Activated T-helper 2 cell treated with anti-CD3 and anti-CD28 coated beads, Interferon-gamma antibody, Interleukin-2, Interleukin-4, amounts not matched to agents 10 μg/mL and 5 μg/mL and 100 μg/mL, durations not matched to agents 14 hours and 24 hours and 36 hours (primary cell): ENCODE results near the gene GCSAM. TPM values are rescaled to one million over a fixed set of nuclear protein-coding genes. Genes with fewer than 3 reads are reported as not detected.

Source experiments
- DNase-seq: peaks from one replicate; pipeline ENCODE4 v3.0.0; 2021; ENCODE audit warnings: low spot score
- H3K27ac Mint-ChIP-seq: one replicate; pipeline ENCODE4 v1.8.0; 2021; ENCODE audit warnings: mixed read lengths
- H3K27me3 Mint-ChIP-seq: one replicate; pipeline ENCODE4 v1.8.0; 2021; ENCODE audit warnings: low read depth, mixed read lengths
- H3K36me3 Mint-ChIP-seq: one replicate; pipeline ENCODE4 v1.8.0; 2021; ENCODE audit warnings: low read depth, mixed read lengths
- H3K4me1 Mint-ChIP-seq: one replicate; pipeline ENCODE4 v1.8.0; 2021; ENCODE audit warnings: low read depth, mixed read lengths
- H3K4me3 Mint-ChIP-seq: one replicate; pipeline ENCODE4 v1.8.0; 2021; ENCODE audit warnings: low read depth, mild to moderate bottlenecking, moderate library complexity, mixed read lengths
- H3K9me3 Mint-ChIP-seq: one replicate; pipeline ENCODE4 v1.8.0; 2021; ENCODE audit warnings: mixed read lengths
- intact Hi-C: fragments of 100-400 bp; cut with micrococcal nuclease; formaldehyde crosslinking; loops from one replicate; pipeline ENCODE4 v1.15.1; 2023
- total RNA-seq: library from RNA; stranded (reverse); gene quantifications from 2 replicates; pipeline ENCODE4 v1.2.3, GENCODE V29; 2022

GCSAM gene
- total RNA-seq, 1 donor from 2014 or later: 1.6 TPM

DNA sequence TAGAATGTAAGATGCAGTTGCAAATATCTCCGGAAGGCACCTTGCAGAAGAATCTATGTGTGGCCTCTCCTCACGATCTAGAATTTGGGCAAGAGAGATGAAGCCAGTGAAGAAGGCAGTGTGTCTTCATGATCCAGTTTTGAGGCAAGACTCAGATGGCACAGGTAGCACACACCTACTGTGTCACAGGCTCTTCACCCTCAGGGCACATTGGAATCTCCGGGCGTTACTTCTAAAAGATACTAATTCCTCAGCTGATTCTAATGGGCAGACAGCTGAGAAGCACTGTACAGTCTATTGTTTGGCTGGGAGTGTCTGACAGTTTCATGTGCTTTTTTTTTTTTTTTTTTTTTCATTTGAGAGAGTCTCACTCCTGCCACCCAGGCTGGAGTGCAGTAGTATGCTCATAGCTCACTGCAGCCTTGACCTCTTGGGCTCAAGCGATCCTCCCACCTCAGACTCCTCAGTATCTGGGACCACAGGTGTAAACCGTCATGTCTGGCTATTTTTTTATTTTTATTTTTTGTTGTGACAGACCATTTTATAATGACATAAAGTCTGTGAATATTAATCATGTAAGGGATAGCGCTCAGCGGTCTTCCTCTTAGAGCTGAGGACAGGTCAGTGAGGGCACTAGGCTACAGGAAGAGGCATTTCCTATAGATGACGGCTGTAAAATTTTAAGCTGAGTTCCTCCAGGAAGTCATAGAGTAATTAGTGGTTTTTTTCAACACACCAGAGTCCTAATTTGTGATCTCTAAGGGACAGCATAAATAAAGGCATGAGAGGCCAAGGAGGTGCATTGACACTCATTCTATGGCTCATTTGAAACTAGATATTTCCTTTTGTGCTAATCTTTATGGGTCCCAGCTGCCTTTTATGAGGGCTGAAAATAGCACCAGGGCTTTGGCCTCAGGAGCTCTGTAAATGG is 42.8 kb downstream of the GCSAM start:
- Mint-ChIP-seq H3K27ac (no peak overlapping the region), H3K9me3 (no peaks in the 10 kb centered on the region), H3K27me3 (peaks cover 2% of the 10 kb centered on the region), H3K36me3 (peaks cover 12% of the 10 kb centered on the region), H3K4me1 (peaks cover 54% of the 10 kb centered on the region), H3K4me3 (no peak overlapping the region)
- intact Hi-C loops: loop anchor here (5.0 kb wide), 1 partner anchor 43 kb away; no protein-coding TSS in a partner anchor
- DNase-seq: no peak

DNA sequence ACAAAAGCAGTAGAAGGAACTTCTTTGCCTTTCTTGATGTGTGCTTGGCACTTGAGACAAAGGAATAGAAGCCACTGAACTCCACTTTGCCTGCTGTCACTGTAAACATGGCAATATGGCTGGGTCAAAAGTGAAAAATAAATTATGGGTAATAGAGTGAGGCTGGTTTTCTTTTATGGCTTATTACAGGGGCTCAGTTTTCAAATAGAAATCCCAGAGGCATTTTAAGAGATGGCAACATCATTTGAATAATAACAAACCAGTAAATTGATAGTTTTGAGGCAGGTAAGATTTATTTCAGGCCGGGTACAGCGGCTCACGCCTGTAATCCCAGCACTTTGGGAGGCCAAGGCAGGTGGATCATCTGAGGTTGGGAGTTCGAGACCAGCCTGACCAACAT is 44.1 kb downstream of the GCSAM start:
- H3K27me3 Mint-ChIP-seq: peaks cover 2% of the 10 kb centered on the region
- H3K27ac Mint-ChIP-seq: no peak overlapping the region
- H3K4me3 Mint-ChIP-seq: no peak overlapping the region
- no peaks in the 10 kb centered on the region for H3K9me3 Mint-ChIP-seq
- intact Hi-C loops: loop anchor here (5.0 kb wide), 1 partner anchor 42 kb away; no protein-coding TSS in a partner anchor
- peaks cover 54% of the 10 kb centered on the region for H3K4me1 Mint-ChIP-seq
- peaks cover 11% of the 10 kb centered on the region for H3K36me3 Mint-ChIP-seq
- DNase-seq: no peak

DNA sequence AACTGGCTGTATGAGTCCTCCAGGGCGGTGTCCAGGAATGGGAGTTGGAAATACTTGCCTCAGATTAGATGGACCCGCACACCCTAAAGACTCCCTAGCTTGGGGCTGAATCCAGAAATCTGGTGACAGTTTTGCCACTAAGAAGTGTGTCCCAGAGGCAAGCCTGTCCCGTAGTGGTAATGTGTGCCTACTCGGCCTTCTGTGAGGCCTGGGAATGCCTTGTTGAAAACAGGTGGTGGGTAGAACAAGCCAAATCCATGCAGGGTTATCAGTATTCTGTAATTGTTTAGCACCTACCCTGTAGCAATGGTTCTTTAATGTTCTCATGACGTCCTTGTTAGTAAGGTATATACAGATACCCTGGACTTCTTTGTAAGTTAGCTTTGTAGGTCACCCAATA is 45.3 kb downstream of the GCSAM start:
- Mint-ChIP-seq H3K36me3 (peaks cover 5% of the 10 kb centered on the region), H3K4me1 (peaks cover 49% of the 10 kb centered on the region), H3K4me3 (peak overlapping the region; percentile 85), H3K9me3 (no peaks in the 10 kb centered on the region), H3K27ac (no peak overlapping the region), H3K27me3 (peaks cover 2% of the 10 kb centered on the region)
- DNase-seq: no peak
- intact Hi-C loops: loop anchor here (5.0 kb wide), 1 partner anchor 40 kb away; no protein-coding TSS in a partner anchor

DNA sequence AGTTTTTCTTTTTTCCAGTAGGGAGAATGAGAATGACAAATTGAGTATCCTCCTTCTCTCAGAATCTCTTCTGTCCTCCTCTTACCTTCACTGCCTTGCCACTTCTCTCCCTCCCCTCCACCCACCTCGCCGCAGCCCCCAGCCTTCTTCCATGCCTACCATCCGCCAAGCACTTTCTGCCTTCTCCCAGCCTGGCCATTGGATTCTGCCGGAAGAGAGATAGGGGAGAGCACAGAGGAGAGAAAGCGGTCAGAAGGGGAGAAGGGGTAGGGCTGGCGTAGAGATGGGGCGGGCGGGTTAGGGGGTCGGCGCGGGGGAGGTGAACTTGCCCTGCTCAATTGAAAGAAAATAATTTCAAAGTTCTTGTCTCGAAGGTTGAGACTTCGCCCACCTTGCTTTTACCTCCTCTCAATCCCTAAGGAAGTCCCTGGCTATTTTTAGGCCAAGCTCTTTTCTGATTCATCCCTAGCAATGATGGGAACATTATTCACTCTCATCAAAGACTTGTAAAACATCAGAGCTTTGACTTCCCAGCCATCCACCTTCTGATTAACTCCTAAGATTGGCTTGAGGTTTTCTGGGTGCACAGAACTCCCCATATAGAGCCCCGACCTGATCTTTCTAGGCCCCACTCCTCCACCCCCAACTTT is 46.0 kb downstream of the GCSAM start:
- H3K9me3 Mint-ChIP-seq: no peaks in the 10 kb centered on the region
- H3K27ac Mint-ChIP-seq: peak overlapping the region; percentile 47
- H3K36me3 Mint-ChIP-seq: peaks cover 5% of the 10 kb centered on the region
- intact Hi-C loops: loop anchor here (1.0 to 5.0 kb wide), 2 partner anchors 12 to 40 kb away; no protein-coding TSS in a partner anchor
- peaks cover 2% of the 10 kb centered on the region for H3K27me3 Mint-ChIP-seq
- H3K4me1 Mint-ChIP-seq: peaks cover 42% of the 10 kb centered on the region
- no peak for DNase-seq
- peak overlapping the region; percentile 85 for H3K4me3 Mint-ChIP-seq

- DNase-seq: peak; percentile 67
Observed at GRCh38 chr3:112086076-112086854, 46.8 kb downstream of the GCSAM start, which contains the start of gene C3orf52. Gene C3orf52 (plus strand): TSS chr3:112086389. CDS start chr3:112086408, 19 bp downstream.

DNA sequence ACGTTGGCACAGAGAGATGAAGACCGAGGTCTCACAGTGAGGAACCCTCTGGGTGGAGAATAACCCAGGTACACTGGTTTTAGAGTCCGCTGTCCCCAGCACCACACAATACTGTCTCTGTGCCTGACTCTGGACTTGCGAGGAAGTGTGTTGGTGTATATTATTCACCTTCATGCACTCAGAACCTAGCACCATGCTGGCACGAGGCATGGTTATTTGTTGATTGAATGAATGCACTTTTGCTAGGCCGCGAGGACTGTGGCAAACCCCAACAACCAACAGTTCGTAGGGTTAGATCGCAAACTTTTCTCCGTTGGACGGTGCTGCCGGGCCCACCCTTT is 47.3 kb downstream of the GCSAM start:
- Mint-ChIP-seq H3K9me3 (no peaks in the 10 kb centered on the region), H3K27ac (peak overlapping the region; percentile 81), H3K4me3 (peak overlapping the region; percentile 85), H3K4me1 (peaks cover 41% of the 10 kb centered on the region), H3K27me3 (peaks cover 2% of the 10 kb centered on the region), H3K36me3 (peaks cover 5% of the 10 kb centered on the region)
- no peak for DNase-seq
- intact Hi-C loops: loop anchor here (1.0 to 5.0 kb wide), 2 partner anchors 10 to 38 kb away; no protein-coding TSS in a partner anchor

More at GRCh38 chr3:112086076-112086854, 46.8 kb downstream of the GCSAM start, which contains the start of gene C3orf52:
- Mint-ChIP-seq H3K27ac (peak within 1 kb of the TSS; percentile 81), H3K4me3 (peak within 1 kb of the TSS; percentile 85), H3K36me3 (peaks cover 5% of the 10 kb centered on the region), H3K27me3 (peaks cover 2% of the 10 kb centered on the region), H3K4me1 (peaks cover 44% of the 10 kb centered on the region), H3K9me3 (no peaks in the 10 kb centered on the region)
- intact Hi-C loops: loop anchor here (1.0 to 5.0 kb wide), 2 partner anchors 11 to 39 kb away; no protein-coding TSS in a partner anchor

DNA sequence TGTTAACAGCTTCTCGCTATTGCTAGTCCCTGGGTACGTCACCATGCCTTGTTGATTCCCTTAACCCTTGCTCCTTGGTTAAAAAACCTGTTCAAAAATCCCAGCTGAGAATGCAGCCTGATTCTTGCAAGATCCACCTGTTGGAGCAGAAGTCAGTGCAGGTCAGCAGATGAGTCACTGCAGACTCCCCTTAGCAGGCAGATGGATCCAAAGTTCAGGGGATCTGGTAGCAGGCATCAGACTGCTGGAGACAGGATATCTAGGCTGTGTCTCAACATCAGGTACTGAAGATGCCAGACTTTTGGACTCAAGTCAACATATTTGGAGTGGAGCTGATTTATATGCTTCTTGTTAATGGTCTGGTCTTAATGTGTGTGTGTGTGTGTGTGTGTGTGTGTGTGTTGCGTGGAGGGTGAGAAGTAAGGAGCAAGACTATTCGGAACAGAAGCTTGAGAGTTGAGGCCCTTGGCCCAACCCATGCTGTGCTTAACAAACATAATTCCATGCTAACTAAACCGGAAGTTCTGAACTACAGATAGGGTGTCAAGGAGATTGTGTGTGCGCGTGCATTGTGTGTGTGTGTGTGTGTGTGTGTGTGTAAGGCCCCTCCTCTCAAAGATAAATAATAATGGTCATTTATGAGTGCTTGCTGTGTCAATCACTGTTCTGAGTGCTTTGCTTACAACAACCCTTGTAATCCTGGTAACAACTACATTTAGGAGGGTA is 47.9 kb downstream of the GCSAM start:
- Mint-ChIP-seq H3K36me3 (peaks cover 5% of the 10 kb centered on the region), H3K4me3 (peak overlapping the region; percentile 85), H3K27ac (no peak overlapping the region), H3K9me3 (no peaks in the 10 kb centered on the region), H3K27me3 (peaks cover 6% of the 10 kb centered on the region), H3K4me1 (peaks cover 35% of the 10 kb centered on the region)
- intact Hi-C loops: loop anchor here (5.0 kb wide), 1 partner anchor 38 kb away; no protein-coding TSS in a partner anchor
- no peak for DNase-seq

DNA sequence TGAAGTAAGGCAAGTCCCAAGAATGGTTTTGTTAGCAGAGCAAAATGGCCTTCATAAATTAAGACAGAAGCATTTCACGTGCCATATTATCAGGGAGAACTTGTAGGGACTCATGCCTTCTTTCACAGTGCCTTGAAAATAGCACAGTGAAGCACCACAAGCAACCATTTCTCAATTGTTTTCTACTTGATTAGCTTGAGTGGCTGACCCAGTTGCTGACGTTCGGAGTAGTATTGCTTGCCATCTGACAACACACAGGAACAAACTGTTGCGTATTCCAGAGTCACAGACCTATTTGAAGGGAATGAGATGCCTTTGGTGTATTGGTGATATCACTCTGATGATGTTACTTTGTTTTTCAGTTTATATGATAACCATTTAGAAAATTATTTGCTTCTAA is 49.8 kb downstream of the GCSAM start:
- Mint-ChIP-seq H3K36me3 (peaks cover 5% of the 10 kb centered on the region), H3K4me1 (peaks cover 33% of the 10 kb centered on the region), H3K4me3 (no peak overlapping the region), H3K27ac (no peak overlapping the region), H3K27me3 (peaks cover 6% of the 10 kb centered on the region), H3K9me3 (no peaks in the 10 kb centered on the region)
- DNase-seq: no peak
- intact Hi-C loops: no loop called here

DNA sequence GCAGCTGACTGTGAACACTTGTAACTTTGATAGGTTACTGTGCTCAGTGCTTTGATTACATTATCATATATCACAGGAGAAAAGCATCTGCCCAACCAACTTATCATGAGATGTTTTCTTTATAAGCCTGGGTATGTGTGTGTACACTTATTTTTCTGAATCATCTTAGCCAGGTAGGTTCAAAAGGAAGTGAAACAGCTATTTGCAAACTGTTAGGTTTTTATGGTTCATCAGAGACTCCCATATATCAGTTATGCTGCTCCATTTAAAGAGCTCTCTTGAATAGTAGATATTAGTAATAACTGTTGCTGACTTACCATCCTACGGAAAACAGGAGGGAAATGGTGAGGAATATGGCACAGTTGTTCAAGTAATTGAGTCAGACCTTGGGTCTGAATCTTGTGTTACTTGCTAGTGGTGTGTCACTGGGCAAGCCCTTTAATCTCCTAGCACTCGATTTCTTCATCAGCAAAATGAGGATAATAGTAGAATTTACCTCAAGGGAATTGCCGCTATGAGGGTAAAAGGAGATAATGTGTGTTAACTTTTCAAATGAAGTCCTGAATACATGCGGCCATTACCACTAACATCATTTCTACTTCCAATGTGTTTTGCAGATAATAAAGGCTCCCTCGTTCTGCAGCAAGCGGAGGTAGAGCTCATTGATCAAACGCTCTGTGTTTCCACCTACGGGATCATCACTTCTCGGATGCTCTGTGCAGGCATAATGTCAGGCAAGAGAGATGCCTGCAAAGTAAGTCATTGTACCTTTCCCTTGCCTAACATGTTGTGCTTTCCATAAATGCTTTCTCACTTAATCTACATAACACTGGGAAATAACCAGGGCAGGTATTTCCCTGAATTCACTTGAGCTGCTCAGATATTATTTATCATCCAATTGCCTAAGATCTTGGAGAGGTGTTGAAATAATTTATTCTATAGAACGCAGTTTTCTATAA is 54.6 kb downstream of the GCSAM start:
- peaks cover 2% of the 10 kb centered on the region for H3K36me3 Mint-ChIP-seq
- no peaks in the 10 kb centered on the region for H3K9me3 Mint-ChIP-seq
- H3K27ac Mint-ChIP-seq: no peak overlapping the region
- peaks cover 29% of the 10 kb centered on the region for H3K4me1 Mint-ChIP-seq
- H3K27me3 Mint-ChIP-seq: peaks cover 4% of the 10 kb centered on the region
- intact Hi-C loops: no loop called here
- no peak for DNase-seq
- H3K4me3 Mint-ChIP-seq: no peak overlapping the region

DNA sequence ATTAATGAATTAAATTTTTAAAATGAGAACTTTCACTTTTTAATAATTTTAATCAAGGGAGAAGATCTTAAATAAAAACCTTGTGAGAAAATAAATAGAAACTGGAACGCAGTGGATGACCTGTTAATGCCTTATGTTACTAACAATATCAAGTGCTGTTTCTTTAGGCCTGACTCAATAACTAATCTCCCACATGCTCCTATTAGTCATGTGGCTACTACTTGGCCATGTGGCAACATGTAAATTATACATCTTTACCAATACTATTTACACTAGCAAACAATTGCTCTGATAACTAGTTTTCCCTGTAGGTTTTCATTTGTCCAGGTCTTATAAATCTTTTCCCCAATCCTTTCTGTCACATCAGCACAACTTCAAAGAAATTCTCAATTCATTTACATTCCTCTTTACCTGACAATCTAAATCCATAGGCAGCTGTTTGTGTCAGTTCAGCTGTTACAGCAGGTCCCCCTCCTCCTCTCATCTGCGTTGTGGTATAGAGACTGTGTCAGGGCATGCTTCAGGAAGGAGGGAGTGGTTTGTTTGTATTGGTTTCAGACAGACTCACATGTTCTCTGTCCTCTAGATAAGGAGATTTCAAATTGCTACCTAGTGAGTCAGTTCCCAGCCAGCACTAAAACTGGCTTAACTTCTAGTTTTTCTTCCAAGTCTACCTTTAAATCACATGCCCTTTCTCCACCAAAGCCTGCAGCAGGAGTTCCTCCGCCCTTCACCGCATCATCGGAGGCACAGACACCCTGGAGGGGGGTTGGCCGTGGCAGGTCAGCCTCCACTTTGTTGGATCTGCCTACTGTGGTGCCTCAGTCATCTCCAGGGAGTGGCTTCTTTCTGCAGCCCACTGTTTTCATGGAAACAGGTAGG is 58.2 kb downstream of the GCSAM start:
- H3K4me1 Mint-ChIP-seq: peaks cover 46% of the 10 kb centered on the region
- H3K27me3 Mint-ChIP-seq: peaks cover under 1% of the 10 kb centered on the region
- intact Hi-C loops: loop anchor here (1.0 kb wide), 2 partner anchors 11 to 19 kb away; partner anchors contain the start of gene C3orf52
- H3K36me3 Mint-ChIP-seq: peaks cover 8% of the 10 kb centered on the region
- peak overlapping the region; percentile 74 for H3K27ac Mint-ChIP-seq
- peak overlapping the region; percentile 50 for H3K4me3 Mint-ChIP-seq
- H3K9me3 Mint-ChIP-seq: peaks cover 9% of the 10 kb centered on the region
- DNase-seq: peak; percentile 46
